Measurements from ENCODE around the gene SS18. TPM values are rescaled to one million over a fixed set of nuclear protein-coding genes. Genes with fewer than 3 reads are reported as not detected.

Gene SS18
- total RNA-seq, 2 donors from 2014 or later: 51.8 to 65.5 TPM

GRCh38 chr18:26008619-26009018 is 81.8 kb downstream of the SS18 start:
- H3K4me3 Mint-ChIP-seq: no peak overlapping the region
- ATAC-seq (no peak), DNase-seq (no peak)
- H3K27me3 Mint-ChIP-seq: no peaks in the 10 kb centered on the region
- H3K9me3 ChIP-seq (ENCODE audit: control insufficient read depth, low read length, poor library complexity, severe bottlenecking): no peaks in the 10 kb centered on the region
- no peaks in the 10 kb centered on the region for H3K4me1 Mint-ChIP-seq
- H3K27ac Mint-ChIP-seq: no peak overlapping the region
- H3K36me3 Mint-ChIP-seq (ENCODE audit: low read depth): peaks cover 3% of the 10 kb centered on the region

GRCh38 chr18:26008096-26008495 is 82.3 kb downstream of the SS18 start:
- Mint-ChIP-seq H3K27me3 (no peaks in the 10 kb centered on the region), H3K27ac (no peak overlapping the region), H3K4me3 (no peak overlapping the region), H3K36me3 (ENCODE audit: low read depth) (peaks cover 3% of the 10 kb centered on the region), H3K4me1 (no peaks in the 10 kb centered on the region)
- no peak for ATAC-seq
- no peak for DNase-seq
- no peaks in the 10 kb centered on the region for H3K9me3 ChIP-seq (ENCODE audit: control insufficient read depth, low read length, poor library complexity, severe bottlenecking)

GRCh38 chr18:26005950-26006349 is 84.5 kb downstream of the SS18 start:
- no peak overlapping the region for H3K4me3 Mint-ChIP-seq
- H3K27me3 Mint-ChIP-seq: no peaks in the 10 kb centered on the region
- no peaks in the 10 kb centered on the region for H3K4me1 Mint-ChIP-seq
- DNase-seq (no peak), ATAC-seq (no peak)
- peak overlapping the region; percentile 29 for H3K27ac Mint-ChIP-seq
- H3K36me3 Mint-ChIP-seq (ENCODE audit: low read depth): peaks cover 3% of the 10 kb centered on the region
- H3K9me3 ChIP-seq (ENCODE audit: control insufficient read depth, low read length, poor library complexity, severe bottlenecking): no peaks in the 10 kb centered on the region

GRCh38 chr18:26004832-26005231 is 85.6 kb downstream of the SS18 start:
- no peaks in the 10 kb centered on the region for H3K9me3 ChIP-seq (ENCODE audit: control insufficient read depth, low read length, poor library complexity, severe bottlenecking)
- H3K4me3 Mint-ChIP-seq: no peak overlapping the region
- no peak overlapping the region for H3K27ac Mint-ChIP-seq
- no peaks in the 10 kb centered on the region for H3K36me3 Mint-ChIP-seq (ENCODE audit: low read depth)
- ATAC-seq (no peak), DNase-seq (no peak)
- no peaks in the 10 kb centered on the region for H3K4me1 Mint-ChIP-seq
- no peaks in the 10 kb centered on the region for H3K27me3 Mint-ChIP-seq

- H3K27me3 Mint-ChIP-seq: no peaks in the 10 kb centered on the region
- DNase-seq: no peak
- no peaks in the 10 kb centered on the region for H3K4me1 Mint-ChIP-seq
- no peak overlapping the region for H3K4me3 Mint-ChIP-seq
- H3K27ac Mint-ChIP-seq: no peak overlapping the region
- no peaks in the 10 kb centered on the region for H3K36me3 Mint-ChIP-seq (ENCODE audit: low read depth)
- ATAC-seq: no peak
- no peaks in the 10 kb centered on the region for H3K9me3 ChIP-seq (ENCODE audit: control insufficient read depth, low read length, poor library complexity, severe bottlenecking)
Measured at GRCh38 chr18:26003817-26004216, 86.6 kb downstream of the SS18 start.

GRCh38 chr18:26003356-26003755 is 87.1 kb downstream of the SS18 start:
- DNase-seq (no peak), ATAC-seq (no peak)
- Mint-ChIP-seq H3K4me1 (no peaks in the 10 kb centered on the region), H3K4me3 (no peak overlapping the region), H3K27me3 (no peaks in the 10 kb centered on the region), H3K36me3 (ENCODE audit: low read depth) (no peaks in the 10 kb centered on the region), H3K27ac (no peak overlapping the region)
- no peaks in the 10 kb centered on the region for H3K9me3 ChIP-seq (ENCODE audit: control insufficient read depth, low read length, poor library complexity, severe bottlenecking)

GRCh38 chr18:26002375-26002910 is 88.0 kb downstream of the SS18 start:
- Mint-ChIP-seq H3K36me3 (ENCODE audit: low read depth) (no peaks in the 10 kb centered on the region), H3K27ac (no peak overlapping the region), H3K27me3 (no peaks in the 10 kb centered on the region), H3K4me1 (no peaks in the 10 kb centered on the region), H3K4me3 (no peak overlapping the region)
- DNase-seq: no peak
- H3K9me3 ChIP-seq (ENCODE audit: control insufficient read depth, low read length, poor library complexity, severe bottlenecking): no peaks in the 10 kb centered on the region
- no peak for ATAC-seq

- no peaks in the 10 kb centered on the region for H3K9me3 ChIP-seq (ENCODE audit: control insufficient read depth, low read length, poor library complexity, severe bottlenecking)
- Mint-ChIP-seq H3K4me3 (no peak overlapping the region), H3K27me3 (no peaks in the 10 kb centered on the region), H3K4me1 (no peaks in the 10 kb centered on the region), H3K36me3 (ENCODE audit: low read depth) (no peaks in the 10 kb centered on the region), H3K27ac (no peak overlapping the region)
- DNase-seq (no peak), ATAC-seq (no peak)
Measured at GRCh38 chr18:25998461-25998860, 92.0 kb downstream of the SS18 start.

GRCh38 chr18:25992566-25992965 is 97.8 kb downstream of the SS18 start:
- Mint-ChIP-seq H3K27ac (no peak overlapping the region), H3K36me3 (ENCODE audit: low read depth) (peaks cover 2% of the 10 kb centered on the region), H3K27me3 (no peaks in the 10 kb centered on the region), H3K4me3 (no peak overlapping the region), H3K4me1 (no peaks in the 10 kb centered on the region)
- DNase-seq (no peak), ATAC-seq (no peak)
- no peaks in the 10 kb centered on the region for H3K9me3 ChIP-seq (ENCODE audit: control insufficient read depth, low read length, poor library complexity, severe bottlenecking)

GRCh38 chr18:25990473-25990872 is 99.9 kb downstream of the SS18 start:
- H3K27me3 Mint-ChIP-seq: no peaks in the 10 kb centered on the region
- ATAC-seq: no peak
- H3K9me3 ChIP-seq (ENCODE audit: control insufficient read depth, low read length, poor library complexity, severe bottlenecking): no peaks in the 10 kb centered on the region
- peaks cover 5% of the 10 kb centered on the region for H3K36me3 Mint-ChIP-seq (ENCODE audit: low read depth)
- H3K4me1 Mint-ChIP-seq: no peaks in the 10 kb centered on the region
- H3K27ac Mint-ChIP-seq: no peak overlapping the region
- no peak for DNase-seq
- H3K4me3 Mint-ChIP-seq: no peak overlapping the region

GRCh38 chr18:25985707-25986394 is 104.6 kb downstream of the SS18 start:
- Mint-ChIP-seq H3K36me3 (ENCODE audit: low read depth) (peaks cover 4% of the 10 kb centered on the region), H3K4me3 (no peak overlapping the region), H3K4me1 (no peaks in the 10 kb centered on the region), H3K27ac (no peak overlapping the region), H3K27me3 (no peaks in the 10 kb centered on the region)
- ATAC-seq (no peak), DNase-seq (no peak)
- no peaks in the 10 kb centered on the region for H3K9me3 ChIP-seq (ENCODE audit: control insufficient read depth, low read length, poor library complexity, severe bottlenecking)

- H3K36me3 Mint-ChIP-seq (ENCODE audit: low read depth): peaks cover 4% of the 10 kb centered on the region
- ATAC-seq (no peak), DNase-seq (no peak)
- no peak overlapping the region for H3K27ac Mint-ChIP-seq
- H3K4me1 Mint-ChIP-seq: no peaks in the 10 kb centered on the region
- no peak overlapping the region for H3K4me3 Mint-ChIP-seq
- H3K9me3 ChIP-seq (ENCODE audit: control insufficient read depth, low read length, poor library complexity, severe bottlenecking): no peaks in the 10 kb centered on the region
- H3K27me3 Mint-ChIP-seq: no peaks in the 10 kb centered on the region
Measured at GRCh38 chr18:25983730-25984129, 106.7 kb downstream of the SS18 start.

- Mint-ChIP-seq H3K4me3 (no peak overlapping the region), H3K4me1 (no peaks in the 10 kb centered on the region), H3K36me3 (ENCODE audit: low read depth) (peaks cover 4% of the 10 kb centered on the region), H3K27ac (no peak overlapping the region), H3K27me3 (no peaks in the 10 kb centered on the region)
- DNase-seq: no peak
- no peak for ATAC-seq
- no peaks in the 10 kb centered on the region for H3K9me3 ChIP-seq (ENCODE audit: control insufficient read depth, low read length, poor library complexity, severe bottlenecking)
Measured at GRCh38 chr18:25982961-25983360, 107.5 kb downstream of the SS18 start.

GRCh38 chr18:25982153-25982552 is 108.3 kb downstream of the SS18 start:
- no peaks in the 10 kb centered on the region for H3K9me3 ChIP-seq (ENCODE audit: control insufficient read depth, low read length, poor library complexity, severe bottlenecking)
- Mint-ChIP-seq H3K4me1 (peaks cover 4% of the 10 kb centered on the region), H3K36me3 (ENCODE audit: low read depth) (peaks cover 4% of the 10 kb centered on the region), H3K4me3 (no peak overlapping the region), H3K27me3 (no peaks in the 10 kb centered on the region), H3K27ac (no peak overlapping the region)
- no peak for DNase-seq
- no peak for ATAC-seq

Measured in T-helper 17 cell (primary cell).